Hematopoietic multipotent progenitor cell treated with erythropoietin and hydrocortisone succinate and interleukin-3 and kit ligand, for 8 days (in vitro differentiated cells): ENCODE measurements around the gene PTX4.

Experiments used
- DNase-seq: peaks from one replicate; pipeline ENCODE4 v3.0.0-alpha.2; 2015

PTX4 gene

DNA sequence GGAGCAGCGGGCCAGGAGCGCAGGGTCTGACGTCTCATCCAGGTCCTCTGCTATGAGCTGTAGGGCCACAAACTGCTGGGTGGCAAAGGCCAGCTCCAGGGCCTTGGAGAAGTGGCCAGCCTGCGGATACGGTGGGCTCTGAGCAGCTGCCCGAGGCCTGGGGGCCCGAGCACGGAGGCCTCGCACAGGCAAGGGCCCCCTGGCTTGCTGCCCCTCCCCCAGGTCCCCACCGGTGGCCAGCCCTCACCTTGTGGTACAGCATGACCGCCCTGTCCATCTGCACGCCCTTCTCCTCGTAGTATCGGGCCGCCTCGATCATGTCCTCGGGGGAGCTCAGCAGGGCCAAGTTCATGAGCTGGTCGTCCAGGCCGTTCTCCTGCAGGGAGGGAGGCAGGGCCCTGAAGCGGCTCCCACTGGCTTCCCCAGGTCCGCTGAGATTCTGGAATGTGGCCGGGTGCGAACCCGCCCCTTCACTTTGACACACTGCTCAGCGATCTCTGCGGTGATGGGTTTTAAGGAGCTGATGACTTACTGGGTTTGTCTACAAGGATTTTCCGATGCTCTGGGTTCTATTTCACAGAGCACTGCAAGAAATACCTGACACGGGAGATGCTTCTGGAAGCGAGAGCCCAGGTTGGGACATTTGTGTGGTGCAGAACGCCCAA, 35.0 kb upstream of the PTX4 start:
- no peak for DNase-seq

DNA sequence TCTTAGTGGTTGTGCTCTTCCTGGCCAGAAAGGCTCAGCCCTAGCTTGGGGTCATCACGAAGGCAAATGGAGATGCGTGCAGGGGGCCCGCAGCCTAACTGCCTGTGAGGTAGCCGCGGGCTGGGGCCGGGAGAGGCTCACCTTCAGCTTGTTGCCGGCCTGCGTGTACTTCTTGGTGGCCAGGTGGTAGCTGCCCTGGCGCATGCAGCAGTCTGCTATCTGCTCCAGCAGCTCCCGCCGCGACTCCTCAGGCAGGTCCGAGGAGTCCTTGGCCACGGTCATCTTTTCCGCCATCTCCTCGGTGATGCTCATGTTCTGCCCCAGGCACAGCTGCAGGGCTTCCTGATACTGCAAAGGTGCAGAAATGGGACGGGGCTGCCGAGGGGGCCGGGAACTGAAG, 31.7 kb upstream of the PTX4 start:
- no peak for DNase-seq

GRCh38 chr16:1519831-1520230, 31.1 kb upstream of the PTX4 start:
- no peak for DNase-seq

GRCh38 chr16:1518626-1519135, 29.9 kb upstream of the PTX4 start:
- no peak for DNase-seq

GRCh38 chr16:1514507-1514906, 25.8 kb upstream of the PTX4 start:
- no peak for DNase-seq

DNA sequence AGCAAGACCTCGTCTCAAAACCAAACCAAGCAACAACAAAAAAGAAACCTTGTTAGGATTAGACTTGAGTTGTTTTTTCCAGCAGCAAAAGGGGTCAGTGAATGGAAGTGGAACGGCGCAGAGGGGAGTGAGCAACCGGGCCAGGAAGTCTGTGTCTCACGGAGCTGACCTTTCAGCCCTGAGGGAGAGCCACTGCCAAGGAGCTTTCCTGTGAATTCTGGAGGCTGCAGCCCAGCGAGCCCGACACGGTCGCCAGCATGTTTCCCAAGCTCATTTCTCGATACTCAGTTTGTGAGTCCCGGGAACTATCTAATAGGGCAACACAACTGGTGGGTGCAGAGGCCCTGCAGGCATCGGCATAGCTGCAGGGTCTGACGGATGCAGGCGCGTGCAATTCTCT, 24.0 kb upstream of the PTX4 start:
- no peak for DNase-seq

DNA sequence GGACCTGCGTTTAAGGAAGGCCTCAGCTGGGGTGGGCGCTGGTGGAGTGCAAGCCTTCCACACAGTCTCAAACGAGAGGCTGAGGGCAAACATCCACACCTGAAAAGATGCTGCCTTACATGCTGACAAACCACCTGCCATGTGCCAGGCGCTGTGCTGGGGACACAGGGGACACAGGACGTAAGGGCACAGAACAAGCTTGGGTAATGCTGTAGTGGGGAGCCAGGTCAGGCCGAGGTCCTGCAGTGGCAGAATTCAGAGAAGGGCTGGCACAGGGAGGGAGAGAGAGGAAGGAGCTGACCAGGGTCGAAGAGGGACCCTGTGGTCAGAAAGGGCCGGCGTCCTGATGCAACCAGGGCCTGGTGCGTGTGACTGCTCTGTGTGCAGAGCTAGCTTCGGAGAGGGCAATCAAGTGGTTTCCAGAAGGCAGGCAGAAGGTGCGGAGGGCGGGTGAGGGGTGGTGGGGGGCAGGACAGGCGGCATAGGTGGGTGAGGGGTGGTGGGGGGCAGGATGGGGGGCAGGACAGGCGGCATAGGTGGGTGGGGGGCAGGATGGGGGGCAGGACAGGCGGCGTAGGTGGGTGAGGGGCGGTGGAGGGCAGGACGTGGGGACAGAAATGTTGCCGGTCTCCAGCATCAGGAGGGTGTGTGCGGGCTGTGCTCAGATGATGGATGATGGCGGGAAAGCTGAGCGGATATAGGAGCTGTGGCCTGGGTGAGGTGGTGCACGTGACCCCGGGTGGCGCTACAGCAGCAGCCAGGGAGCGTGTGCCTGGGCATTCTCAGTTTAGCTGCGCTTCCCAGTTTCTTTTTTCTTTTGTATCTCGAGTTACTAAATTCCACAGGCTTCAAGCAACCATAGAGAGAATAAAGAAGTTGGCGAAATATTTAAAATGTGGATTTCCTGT, 23.2 kb upstream of the PTX4 start:
- DNase-seq, result no peak

DNA sequence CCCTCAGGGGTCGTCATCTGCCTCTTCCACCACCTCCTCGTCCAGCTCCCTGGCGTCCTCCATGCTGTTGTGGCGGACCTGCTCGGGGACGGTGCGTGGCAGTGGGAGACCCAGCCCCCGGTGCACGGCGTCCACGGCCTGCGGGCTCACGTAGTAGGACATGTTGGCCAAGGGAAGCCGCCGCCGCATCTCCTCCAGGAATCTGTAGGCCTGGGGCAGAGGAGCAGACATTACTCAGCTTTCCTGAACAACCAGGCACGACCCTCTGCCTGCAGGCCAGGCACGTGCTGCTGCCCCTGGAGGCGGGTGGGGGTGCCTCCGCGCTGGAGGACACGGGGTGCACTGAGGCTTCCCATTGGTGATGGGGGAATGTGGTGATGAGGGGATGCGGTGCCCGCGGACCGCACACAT, 22.2 kb upstream of the PTX4 start:
- DNase-seq, result no peak

DNA sequence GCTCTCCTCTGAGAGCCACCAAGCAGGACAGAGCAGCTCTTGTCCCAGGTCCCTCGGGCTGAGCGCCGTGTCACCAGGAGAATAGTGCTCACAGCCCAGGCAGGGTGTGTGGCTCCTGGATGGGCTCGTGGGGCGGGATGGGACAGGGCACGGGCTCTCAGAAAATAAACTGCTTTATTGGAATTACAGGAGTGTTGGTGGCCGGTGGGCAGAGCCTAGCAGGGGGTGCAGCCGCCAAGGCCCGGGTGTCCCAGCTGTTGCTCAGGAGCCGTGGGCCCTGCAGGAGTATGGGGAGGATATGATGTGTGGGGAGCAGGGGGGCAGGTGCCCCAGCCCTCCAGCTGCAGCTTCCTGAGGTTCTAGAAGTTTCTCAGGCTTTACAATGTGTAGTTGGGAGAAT, 21.5 kb upstream of the PTX4 start:
- DNase-seq, result no peak

- DNase-seq, result no peak
Observed at GRCh38 chr16:1509307-1510221, 20.8 kb upstream of the PTX4 start.

GRCh38 chr16:1508494-1509187, 19.9 kb upstream of the PTX4 start:
- DNase-seq, result no peak

GRCh38 chr16:1506494-1507213, 17.9 kb upstream of the PTX4 start:
- DNase-seq, result no peak

DNA sequence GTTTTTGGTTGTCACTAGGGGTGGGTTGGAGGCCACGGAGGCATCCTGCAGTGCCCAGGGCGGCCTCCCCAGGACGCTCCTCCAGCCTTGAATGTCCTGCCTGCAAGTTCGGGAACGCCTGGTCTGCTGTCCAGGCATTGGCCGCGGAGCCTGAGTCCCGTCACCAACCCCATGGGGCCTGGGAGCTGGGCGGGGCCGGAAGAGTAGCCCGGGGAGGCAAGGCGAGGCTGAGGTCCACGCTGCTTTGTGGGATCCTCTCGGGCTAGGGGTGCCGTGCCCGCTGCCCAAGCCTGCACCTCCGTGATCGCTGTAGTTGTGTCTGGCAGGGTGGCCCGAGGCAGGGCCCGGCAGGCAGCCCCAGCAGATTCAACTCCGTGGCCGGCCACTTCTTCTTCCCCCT, 17.2 kb upstream of the PTX4 start:
- no peak for DNase-seq

DNA sequence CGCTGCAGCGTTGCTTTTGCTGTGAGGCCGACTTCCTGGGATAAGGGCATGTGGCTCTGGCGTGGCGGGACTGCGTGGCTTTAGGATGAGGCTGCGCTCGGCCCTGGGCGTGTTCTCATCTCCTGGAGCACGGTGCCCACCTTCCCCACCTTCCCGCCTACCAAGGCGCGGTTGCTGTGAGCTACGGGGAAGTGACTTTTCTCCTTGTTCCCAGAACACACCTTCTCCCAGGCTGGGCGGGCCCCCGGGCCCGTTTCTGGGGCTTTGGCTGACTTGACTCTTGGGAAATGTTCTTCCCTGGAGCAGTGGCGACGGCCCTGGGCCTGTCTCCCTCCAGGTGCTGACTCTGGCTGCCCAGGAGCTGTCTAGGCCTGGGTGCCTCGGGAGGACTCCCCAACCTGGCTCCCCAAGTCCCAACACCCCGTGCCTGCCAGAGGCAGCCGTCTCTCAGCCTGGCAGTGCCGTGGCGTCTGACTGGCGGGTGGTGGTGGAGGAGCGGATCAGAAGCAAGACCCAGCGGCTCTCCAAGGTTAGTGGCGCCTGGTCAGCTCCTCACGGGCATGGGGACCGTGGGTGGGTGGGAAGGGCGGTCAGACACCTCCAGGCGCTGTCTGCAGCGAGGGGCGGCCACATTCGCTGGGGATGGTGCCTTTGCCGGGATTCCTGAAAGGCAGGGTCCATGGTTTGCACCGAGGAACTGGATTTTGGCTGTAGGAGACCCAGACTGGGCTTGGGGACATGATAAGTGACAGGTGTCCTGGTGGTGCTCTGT, 16.5 kb upstream of the PTX4 start:
- DNase-seq, result no peak

DNA sequence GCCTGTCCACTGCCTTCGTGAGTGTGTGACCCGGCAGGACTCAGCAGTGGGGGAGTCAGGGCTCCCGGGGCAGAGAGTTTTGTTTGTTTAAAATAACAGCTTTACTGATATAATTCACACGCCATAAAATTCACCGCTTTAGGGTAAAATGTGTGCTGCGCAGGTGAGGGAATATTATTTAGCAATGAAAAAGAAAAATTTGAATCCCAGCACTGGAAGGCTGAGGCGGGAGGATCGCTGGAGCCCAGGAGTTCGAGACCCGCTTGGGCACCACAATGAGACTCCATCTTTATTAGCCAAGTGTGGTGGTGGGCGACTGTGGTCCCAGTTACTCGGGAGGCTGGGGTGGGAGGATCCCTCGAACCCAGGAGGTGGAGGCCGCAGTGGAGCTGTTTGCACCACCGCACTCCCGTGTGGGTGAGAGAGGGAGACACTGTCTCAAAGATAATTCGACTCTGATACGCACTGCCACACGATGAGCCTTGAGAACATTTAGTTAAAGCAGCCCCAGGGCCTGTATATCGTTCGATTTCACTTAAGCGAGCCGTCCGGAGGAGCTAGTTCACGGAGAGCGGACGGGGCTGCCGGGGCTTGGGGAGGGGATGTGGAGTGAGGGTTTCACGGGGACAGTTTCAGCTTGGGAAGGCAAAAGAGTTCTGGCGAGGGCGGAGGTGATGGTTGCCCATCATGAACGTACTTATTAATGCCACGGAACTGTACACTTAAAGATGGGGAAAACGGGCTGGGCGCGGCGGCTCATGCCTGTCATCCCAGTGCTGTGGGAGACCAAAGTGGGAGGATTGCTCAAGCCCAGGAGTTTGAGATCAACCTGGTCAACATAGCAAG, 14.6 kb upstream of the PTX4 start:
- no peak for DNase-seq

DNA sequence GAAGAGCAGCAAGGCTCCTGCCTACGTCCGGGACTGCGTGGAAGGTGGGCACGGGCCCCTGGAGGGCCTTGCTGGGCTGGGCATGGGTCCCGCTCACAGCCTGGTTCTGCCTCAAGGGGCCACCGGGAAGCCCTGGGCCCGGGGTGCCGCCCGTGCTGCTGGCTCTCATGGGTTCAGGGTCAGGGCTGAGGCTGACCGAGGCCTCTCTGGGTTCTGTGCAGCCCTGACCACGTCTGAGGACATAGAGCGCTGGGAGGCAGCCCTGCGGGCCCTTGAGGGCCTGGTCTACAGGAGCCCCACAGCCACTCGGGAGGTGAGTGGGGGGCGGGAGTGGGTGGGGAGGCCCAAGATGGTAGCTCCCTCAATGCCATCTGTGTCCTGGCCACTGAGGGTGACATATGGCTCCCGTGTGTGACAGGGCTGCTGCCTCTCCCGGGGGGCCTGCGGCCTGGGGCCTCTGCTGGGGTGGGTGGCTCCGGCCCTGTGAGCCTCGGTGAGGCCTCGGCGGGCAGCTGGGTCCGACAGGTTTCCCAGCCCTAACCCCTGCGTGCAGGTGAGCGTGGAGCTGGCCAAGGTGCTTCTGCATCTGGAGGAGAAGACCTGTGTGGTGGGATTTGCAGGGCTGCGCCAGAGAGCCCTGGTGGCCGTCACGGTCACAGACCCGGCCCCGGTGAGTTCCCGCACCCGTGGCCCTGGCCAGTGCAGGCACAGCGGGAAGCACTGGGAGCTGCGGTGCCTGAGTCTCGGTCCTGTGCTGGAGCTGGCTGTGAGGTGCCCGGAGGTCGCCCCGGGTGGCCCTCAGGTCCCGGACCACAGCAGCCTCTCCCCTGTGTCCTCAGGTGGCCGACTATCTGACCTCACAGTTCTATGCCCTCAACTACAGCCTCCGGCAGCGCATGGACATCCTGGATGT, 13.6 kb upstream of the PTX4 start:
- DNase-seq, result no peak

DNA sequence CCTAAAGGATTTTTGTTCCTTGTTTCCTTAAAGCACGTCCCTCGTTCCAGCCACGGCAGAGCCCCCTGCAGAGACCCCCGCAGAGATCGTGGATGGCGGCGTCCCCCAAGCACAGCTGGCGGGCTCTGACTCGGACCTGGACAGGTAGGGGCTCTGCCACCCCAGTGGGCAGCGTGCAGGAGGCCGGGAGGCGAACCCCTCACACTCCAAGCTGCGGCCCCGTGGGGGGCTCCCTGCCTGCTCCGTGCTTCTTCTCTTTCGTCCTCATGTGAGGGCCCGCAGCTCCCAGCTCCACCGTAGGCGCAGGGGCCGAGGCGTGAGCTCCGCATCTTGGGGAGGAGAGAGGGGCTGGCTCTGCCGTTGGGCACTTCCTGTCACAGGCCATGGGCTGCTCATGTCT, 12.9 kb upstream of the PTX4 start:
- no peak for DNase-seq

DNA sequence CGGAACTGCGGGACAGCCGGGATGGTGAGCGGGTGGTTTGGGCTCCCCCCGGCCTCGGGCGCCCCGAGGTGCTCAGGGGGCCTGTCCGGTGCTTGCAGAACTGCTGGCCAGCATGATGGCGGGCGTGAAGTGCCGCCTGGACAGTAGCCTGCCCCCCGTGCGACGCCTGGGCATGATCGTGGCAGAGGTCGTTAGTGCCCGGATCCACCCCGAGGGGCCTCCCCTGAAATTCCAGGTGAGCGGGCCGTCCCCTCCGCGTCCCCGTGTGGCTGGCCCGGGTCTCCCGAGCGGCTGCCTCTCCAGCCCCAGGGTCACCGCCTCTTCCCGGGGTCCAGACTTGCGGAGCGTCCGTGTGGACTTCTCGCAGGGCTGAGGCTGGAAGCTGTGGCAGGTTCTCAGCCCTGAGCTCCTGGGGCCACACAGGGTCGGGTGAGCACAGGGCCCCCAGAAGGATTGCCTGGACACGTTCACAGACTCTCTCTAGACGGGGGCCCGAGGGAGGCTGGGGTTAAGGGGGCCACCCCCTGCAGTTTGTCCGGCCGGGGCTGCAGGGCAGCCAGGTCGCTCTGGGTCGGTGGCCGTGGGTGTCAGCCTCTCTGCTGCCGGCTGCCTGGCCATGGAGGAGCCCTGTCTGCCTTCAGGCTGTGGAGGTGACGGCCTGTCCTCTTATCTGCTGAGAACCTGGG, 11.9 kb upstream of the PTX4 start:
- DNase-seq, result no peak
